ENCODE data around the gene ELK3. TPM values are rescaled to one million over a fixed set of nuclear protein-coding genes. Genes with fewer than 3 reads are reported as not detected.

ELK3 gene
- total RNA-seq, 1 experiment from 2014 or later: 9.4 TPM

GRCh38 chr12:96256672-96257361 lies 62.6 kb downstream of the ELK3 start:
- H3K23ac ChIP-seq (ENCODE audit: insufficient read length, low read depth, low read length): no peak overlapping the region
- H2BK12ac ChIP-seq (ENCODE audit: insufficient read length, low read depth, low read length): no peak overlapping the region
- no peaks in the 10 kb centered on the region for H3K9me3 ChIP-seq (ENCODE audit: control insufficient read depth, low read depth, low read length)
- H2BK120ac ChIP-seq (ENCODE audit: low read depth, low read length, poor library complexity, severe bottlenecking): no peak overlapping the region
- WGBS (ENCODE audit: extremely low coverage, insufficient read length, low lambda C conversion rate): no CpG with 5 or more reads among the region's 7 CpGs
- no peak overlapping the region for H3K18ac ChIP-seq (ENCODE audit: insufficient read length, low read depth, low read length)
- H3K4me2 ChIP-seq (ENCODE audit: insufficient read depth, insufficient read length, low read length): no peak overlapping the region
- no peak overlapping the region for H2BK20ac ChIP-seq (ENCODE audit: low read depth, low read length, poor library complexity, severe bottlenecking)
- no peak overlapping the region for H2AFZ ChIP-seq (ENCODE audit: low read length)
- H3K4ac ChIP-seq (ENCODE audit: low read depth, low read length): no peak overlapping the region
- no peak for DNase-seq
- H3K27ac ChIP-seq (ENCODE audit: insufficient read length, low read depth, low read length): no peak overlapping the region
- Mint-ChIP-seq H3K4me3 (no peak overlapping the region), H3K9me3 (no peaks in the 10 kb centered on the region), H3K27ac (no peak overlapping the region), H3K36me3 (ENCODE audit: insufficient read depth in 1 of 3, low read depth in 3 of 3) (peaks cover 7 to 27% (median 15%) of the 10 kb centered on the region in 3 experiments; a peak in 5 of 7 replicates), H3K27me3 (ENCODE audit: low read depth) (peaks cover 2% of the 10 kb centered on the region; the same call in 1 of the 2 replicates), H3K4me1 (peaks cover 22 to 32% of the 10 kb centered on the region in 2 experiments)
- H4K8ac ChIP-seq (replicated peaks; ENCODE audit: insufficient read length, low read depth, low read length): no peak overlapping the region
- H3K79me2 ChIP-seq (ENCODE audit: insufficient read depth, low read length): no peaks in the 10 kb centered on the region
- H4K91ac ChIP-seq (ENCODE audit: insufficient read length, low read depth, low read length): no peak overlapping the region
- H3K4me1 ChIP-seq (ENCODE audit: insufficient read depth, low read length): no peaks in the 10 kb centered on the region
- H2BK5ac ChIP-seq (ENCODE audit: insufficient read length, low read length): no peak overlapping the region
- no peaks in the 10 kb centered on the region for H3K79me1 ChIP-seq (ENCODE audit: insufficient read depth, low read depth, low read length, poor library complexity, severe bottlenecking)
- no peak for TF ChIP-seq CTCF (conservative IDR thresholded peaks at IDR 0.05)
- no peak overlapping the region for H2BK15ac ChIP-seq (ENCODE audit: low read depth, low read length)
- no peak overlapping the region for H3K9ac ChIP-seq (ENCODE audit: extremely low read depth, insufficient read length, low read length)
- no peak overlapping the region for H4K5ac ChIP-seq (ENCODE audit: insufficient read length, low read depth, low read length)
- H3K23me2 ChIP-seq (ENCODE audit: insufficient read length, low read depth, low read length, poor library complexity, severe bottlenecking): no peaks in the 10 kb centered on the region
- H3T11ph ChIP-seq (ENCODE audit: low read length): no peak overlapping the region
- H3K14ac ChIP-seq (ENCODE audit: insufficient read depth, low read length): no peak overlapping the region
- H2AK5ac ChIP-seq (ENCODE audit: insufficient read length, low read length): no peak overlapping the region
- no peaks in the 10 kb centered on the region for H4K20me1 ChIP-seq (ENCODE audit: control insufficient read depth, insufficient read depth, insufficient read length)
- no peak overlapping the region for H3K56ac ChIP-seq (ENCODE audit: insufficient read length, low read depth, low read length)
- H3K27me3 ChIP-seq (ENCODE audit: insufficient read depth, low read length): no peaks in the 10 kb centered on the region

Measured in H9 (cell line).